ENCODE data around the gene CD14.

The CD14 gene

GRCh38 chr5:140600096-140600495 is 32.9 kb downstream of the CD14 start:
- Histone ChIP-seq H3K4me1 (ENCODE audit: control insufficient read depth, insufficient read depth, low read length) (peaks cover 8% of the 10 kb centered on the region; the same call in 1 of the 2 replicates), H3K27ac (ENCODE audit: extremely low read depth, low read depth, low read length) (no peak overlapping the region), H3K36me3 (ENCODE audit: control insufficient read depth in 2 of 2, insufficient read depth in 1 of 2, low read length in 2 of 2) (no peaks in the 10 kb centered on the region), H3K4me3 (ENCODE audit: low read depth, low read length) (no peak overlapping the region), H3K9me3 (ENCODE audit: control insufficient read depth, insufficient read depth, low read depth, low read length) (no peaks in the 10 kb centered on the region)
- POLR2A ChIA-PET, result interaction anchor here (0.6 to 1.6 kb wide), 2 partner anchors 48 to 131 kb away, joined by 6 to 8 read pairs; partner anchors contain the start of genes IK and NDUFA2
- CTCF ChIA-PET, result interaction anchor here (0.6 to 1.1 kb wide), 2 partner anchors 12 to 132 kb away, joined by 3 to 4 read pairs; no protein-coding TSS in a partner anchor
- TF ChIP-seq ZNF449 (tag by site-specific recombination; IDR thresholded peaks at IDR 0.05) (no peak), ZNF692 (tag by site-specific recombination; IDR thresholded peaks at IDR 0.05) (no peak), ZSCAN23 (tag by site-specific recombination; IDR thresholded peaks at IDR 0.05) (no peak), ZNF513 (tag by site-specific recombination; IDR thresholded peaks at IDR 0.05) (no peak), SCRT1 (tag by site-specific recombination; IDR thresholded peaks at IDR 0.05; ENCODE audit: borderline replicate concordance) (no peak), ZNF280C (tag by site-specific recombination; IDR thresholded peaks at IDR 0.05) (no peak), TSHZ1 (tag by site-specific recombination; IDR thresholded peaks at IDR 0.05; ENCODE audit: borderline replicate concordance) (no peak), PRDM1 (tag by site-specific recombination; IDR thresholded peaks at IDR 0.05) (no peak), MEIS1 (CRISPR knock-in tag; IDR thresholded peaks at IDR 0.05; ENCODE audit: borderline replicate concordance) (no peak), ZBTB6 (tag by site-specific recombination; IDR thresholded peaks at IDR 0.05) (no peak), REPIN1 (tag by site-specific recombination; IDR thresholded peaks at IDR 0.05; ENCODE audit: low read depth) (no peak), ZNF398 (tag by site-specific recombination; IDR thresholded peaks at IDR 0.05) (no peak), ZNF2 (tag by site-specific recombination; IDR thresholded peaks at IDR 0.05) (no peak), ZNF768 (tag by site-specific recombination; IDR thresholded peaks at IDR 0.05) (no peak), ZNF157 (tag by site-specific recombination; IDR thresholded peaks at IDR 0.05) (no peak), ZNF239 (tag by site-specific recombination; IDR thresholded peaks at IDR 0.05) (no peak)

All from HEK293 (cell line).